Trophoblast cell (in vitro differentiated cells and primary cell): ENCODE data around the gene HEY2.

Experiments
- DNase-seq, 2 donors: peaks; one replicate each; pipeline ENCODE4 v3.0.0-alpha.2; 2016
- H2AFZ ChIP-seq: 2 replicates; pipeline ENCODE4 v1.6.1; 2013; ENCODE audit warnings: low read length, moderate library complexity, mild to moderate bottlenecking; ENCODE audit not compliant: insufficient read depth, poor library complexity
- H2AK5ac ChIP-seq: 2 replicates; pipeline ENCODE4 v1.6.1; 2013; ENCODE audit warnings: mild to moderate bottlenecking, low read length
- H2BK120ac ChIP-seq: 2 replicates; pipeline ENCODE4 v1.6.1; 2013; ENCODE audit warnings: low read length, mild to moderate bottlenecking, moderate library complexity; ENCODE audit not compliant: insufficient read depth, poor library complexity
- H2BK12ac ChIP-seq: 2 replicates; pipeline ENCODE4 v1.6.1; 2013; ENCODE audit warnings: mild to moderate bottlenecking, low read length, moderate library complexity
- H2BK5ac ChIP-seq: 2 replicates; pipeline ENCODE4 v1.6.1; 2013; ENCODE audit warnings: low read length, low read depth, moderate library complexity, mild to moderate bottlenecking; ENCODE audit not compliant: poor library complexity
- H3K14ac ChIP-seq: 2 replicates; pipeline ENCODE4 v1.6.1; 2013; ENCODE audit warnings: mild to moderate bottlenecking, low read length
- H3K18ac ChIP-seq: 2 replicates; pipeline ENCODE4 v1.6.1; 2013; ENCODE audit warnings: mild to moderate bottlenecking, low read length
- H3K23ac ChIP-seq: 2 replicates; pipeline ENCODE4 v1.6.1; 2013; ENCODE audit warnings: low read length
- H3K27ac ChIP-seq: 2 replicates; pipeline ENCODE4 v1.5.1; 2013; ENCODE audit warnings: low read depth, mild to moderate bottlenecking, inconsistent platforms, low read length, moderate library complexity
- H3K27me3 ChIP-seq: 2 replicates; pipeline ENCODE4 v1.6.1; 2013; ENCODE audit warnings: inconsistent platforms, mild to moderate bottlenecking, low read length, moderate library complexity; ENCODE audit not compliant: insufficient read depth
- H3K36me3 ChIP-seq, 2 experiments: 1 replicate in 1 of 2; 2 replicates in 1 of 2; pipeline ENCODE4 v1.6.1; 2013; ENCODE audit warnings: low read length in 2 of 2, mild to moderate bottlenecking in 2 of 2, moderate library complexity in 1 of 2; ENCODE audit not compliant: insufficient read depth in 2 of 2, control insufficient read depth in 1 of 2
- H3K4ac ChIP-seq: 2 replicates; pipeline ENCODE4 v1.6.1; 2013; ENCODE audit warnings: low read depth, mild to moderate bottlenecking, low read length, moderate library complexity
- H3K4me1 ChIP-seq, 2 experiments: 1 replicate in 1 of 2; 2 replicates in 1 of 2; pipeline ENCODE4 v1.6.1; 2013; ENCODE audit warnings: low read length in 2 of 2, mild to moderate bottlenecking in 2 of 2, moderate library complexity in 1 of 2; ENCODE audit not compliant: insufficient read depth in 2 of 2, control insufficient read depth in 1 of 2
- H3K4me2 ChIP-seq: 2 replicates; pipeline ENCODE4 v1.6.1; 2013; ENCODE audit warnings: inconsistent platforms, mild to moderate bottlenecking, low read length, moderate library complexity
- H3K4me3 ChIP-seq: 2 replicates; pipeline ENCODE4 v1.5.1; 2013; ENCODE audit warnings: mild to moderate bottlenecking, low read depth, low read length, inconsistent platforms
- H3K79me1 ChIP-seq: one replicate; pipeline ENCODE4 v1.6.1; 2013; ENCODE audit warnings: low read length
- H3K79me2 ChIP-seq: 2 replicates; pipeline ENCODE4 v1.6.1; 2013; ENCODE audit warnings: low read length, mild to moderate bottlenecking; ENCODE audit not compliant: control insufficient read depth, insufficient read depth, poor library complexity
- H3K9ac ChIP-seq: 2 replicates; pipeline ENCODE4 v1.6.1; 2013; ENCODE audit warnings: mild to moderate bottlenecking, low read length
- H3K9me3 ChIP-seq: 2 replicates; pipeline ENCODE4 v1.6.1; 2013; ENCODE audit warnings: low read depth, mild to moderate bottlenecking, control low read depth, inconsistent platforms, low read length; ENCODE audit not compliant: insufficient read depth
- H4K12ac ChIP-seq: 2 replicates; pipeline ENCODE4 v1.6.1; 2013; ENCODE audit warnings: low read depth, mild to moderate bottlenecking, low read length, moderate library complexity
- H4K8ac ChIP-seq: 2 replicates; pipeline ENCODE4 v1.6.1; 2013; ENCODE audit warnings: low read depth, mild to moderate bottlenecking, low read length, moderate library complexity
- H4K91ac ChIP-seq: one replicate; pipeline ENCODE4 v1.6.1; 2013; ENCODE audit warnings: low read depth, mild to moderate bottlenecking, low read length, moderate library complexity
- WGBS: extraction: QIAGEN DNeasy Blood & Tissue Kit; methylation state at CpG from one replicate; pipeline ENCODE4 v1.1.7; 2013; ENCODE audit warnings: missing lambda C conversion rate; ENCODE audit not compliant: insufficient read length, insufficient coverage; ENCODE audit errors: extremely low coverage; 5-methylcytosine and 5-hydroxymethylcytosine counted together

The HEY2 gene

DNA sequence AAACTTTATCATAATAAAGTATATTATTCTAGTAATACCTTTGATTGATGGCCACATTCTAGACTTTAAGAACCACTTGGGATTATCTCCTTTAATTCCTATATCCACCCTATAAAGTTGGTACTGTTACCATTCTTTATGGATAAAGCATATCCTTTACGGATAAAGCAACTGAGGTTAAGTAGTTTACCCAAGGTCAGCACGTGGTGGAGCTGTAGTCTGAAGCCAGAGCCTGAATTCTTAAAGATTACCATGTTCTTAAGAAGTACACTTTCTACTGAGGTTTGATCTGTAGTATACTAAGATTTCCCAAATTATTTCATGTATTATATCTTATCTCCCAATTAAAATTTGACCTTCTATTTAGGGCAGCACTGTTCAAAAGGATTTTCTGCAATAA, 38.4 kb downstream of the HEY2 start:
- Histone ChIP-seq H3K14ac (no peak overlapping the region), H2BK12ac (no peak overlapping the region), H2AK5ac (no peak overlapping the region), H4K12ac (no peak overlapping the region), H3K27ac (no peak overlapping the region), H4K8ac (no peak overlapping the region), H2BK120ac (no peak overlapping the region), H3K9me3 (peaks cover 1% of the 10 kb centered on the region), H3K79me2 (peaks cover 2% of the 10 kb centered on the region), H3K18ac (no peak overlapping the region), H3K9ac (no peak overlapping the region), H3K4me1 (peaks cover 5 to 6% of the 10 kb centered on the region in 2 experiments), H3K36me3 (no peaks in the 10 kb centered on the region), H2BK5ac (no peak overlapping the region), H3K4me2 (no peak overlapping the region), H3K27me3 (no peaks in the 10 kb centered on the region), H3K4ac (no peak overlapping the region), H3K4me3 (no peak overlapping the region), H3K23ac (no peak overlapping the region), H3K79me1 (peaks cover 15% of the 10 kb centered on the region), H2AFZ (no peak overlapping the region), H4K91ac (no peak overlapping the region)
- WGBS, result no CpG with 5 or more reads among the region's 2 CpGs
- DNase-seq, result peak in 1 of 2 donors; percentile 44

GRCh38 chr6:125789167-125789566, 39.7 kb downstream of the HEY2 start:
- H3K4me3 ChIP-seq, result no peak overlapping the region
- WGBS, result no CpG with 5 or more reads among the region's 1 CpG
- no peak overlapping the region for H4K91ac ChIP-seq
- DNase-seq, result no peak
- peaks cover 5 to 6% of the 10 kb centered on the region in 2 experiments for H3K4me1 ChIP-seq
- no peaks in the 10 kb centered on the region for H3K36me3 ChIP-seq
- no peaks in the 10 kb centered on the region for H3K27me3 ChIP-seq
- H3K4ac ChIP-seq, result no peak overlapping the region
- H2BK12ac ChIP-seq, result no peak overlapping the region
- H3K79me2 ChIP-seq, result peaks cover 2% of the 10 kb centered on the region
- H3K23ac ChIP-seq, result no peak overlapping the region
- no peak overlapping the region for H3K14ac ChIP-seq
- no peaks in the 10 kb centered on the region for H3K9me3 ChIP-seq
- no peak overlapping the region for H2AK5ac ChIP-seq
- no peak overlapping the region for H3K27ac ChIP-seq
- H3K9ac ChIP-seq, result no peak overlapping the region
- no peak overlapping the region for H4K8ac ChIP-seq
- H2BK120ac ChIP-seq, result no peak overlapping the region
- H2AFZ ChIP-seq, result no peak overlapping the region
- no peak overlapping the region for H3K4me2 ChIP-seq
- no peak overlapping the region for H4K12ac ChIP-seq
- H3K18ac ChIP-seq, result no peak overlapping the region
- no peak overlapping the region for H2BK5ac ChIP-seq
- H3K79me1 ChIP-seq, result peaks cover 15% of the 10 kb centered on the region

- H4K8ac ChIP-seq, result peak overlapping the region; percentile 99
- peak overlapping the region; percentile 60 for H3K4ac ChIP-seq
- peaks cover 2% of the 10 kb centered on the region for H3K79me2 ChIP-seq
- H3K4me1 ChIP-seq, result peaks cover 5 to 6% of the 10 kb centered on the region in 2 experiments
- H3K18ac ChIP-seq, result peak overlapping the region; percentile 94
- peak overlapping the region; percentile 99 for H3K4me3 ChIP-seq
- peak overlapping the region; percentile 91 for H2AFZ ChIP-seq
- peak overlapping the region; percentile 75 for H3K27ac ChIP-seq
- no peaks in the 10 kb centered on the region for H3K27me3 ChIP-seq
- H3K79me1 ChIP-seq, result peaks cover 15% of the 10 kb centered on the region
- H3K9ac ChIP-seq, result peak overlapping the region; percentile 93
- H2BK12ac ChIP-seq, result peak overlapping the region; percentile 19
- H3K36me3 ChIP-seq, result no peaks in the 10 kb centered on the region
- H3K23ac ChIP-seq, result no peak overlapping the region
- no CpG with 5 or more reads among the region's 19 CpGs for WGBS
- peak overlapping the region; percentile 91 for H4K12ac ChIP-seq
- peak overlapping the region; percentile 93 for H4K91ac ChIP-seq
- H3K14ac ChIP-seq, result peak overlapping the region; percentile 85
- peak overlapping the region; percentile 73 for H2BK5ac ChIP-seq
- peak overlapping the region; percentile 54 for H2AK5ac ChIP-seq
- H3K4me2 ChIP-seq, result peak overlapping the region; percentile 99
- DNase-seq, result peak in 1 of 2 donors; percentile 55
- peak overlapping the region; percentile 88 for H2BK120ac ChIP-seq
- no peaks in the 10 kb centered on the region for H3K9me3 ChIP-seq
Measured at GRCh38 chr6:125789576-125790357, 40.3 kb downstream of the HEY2 start.

DNA sequence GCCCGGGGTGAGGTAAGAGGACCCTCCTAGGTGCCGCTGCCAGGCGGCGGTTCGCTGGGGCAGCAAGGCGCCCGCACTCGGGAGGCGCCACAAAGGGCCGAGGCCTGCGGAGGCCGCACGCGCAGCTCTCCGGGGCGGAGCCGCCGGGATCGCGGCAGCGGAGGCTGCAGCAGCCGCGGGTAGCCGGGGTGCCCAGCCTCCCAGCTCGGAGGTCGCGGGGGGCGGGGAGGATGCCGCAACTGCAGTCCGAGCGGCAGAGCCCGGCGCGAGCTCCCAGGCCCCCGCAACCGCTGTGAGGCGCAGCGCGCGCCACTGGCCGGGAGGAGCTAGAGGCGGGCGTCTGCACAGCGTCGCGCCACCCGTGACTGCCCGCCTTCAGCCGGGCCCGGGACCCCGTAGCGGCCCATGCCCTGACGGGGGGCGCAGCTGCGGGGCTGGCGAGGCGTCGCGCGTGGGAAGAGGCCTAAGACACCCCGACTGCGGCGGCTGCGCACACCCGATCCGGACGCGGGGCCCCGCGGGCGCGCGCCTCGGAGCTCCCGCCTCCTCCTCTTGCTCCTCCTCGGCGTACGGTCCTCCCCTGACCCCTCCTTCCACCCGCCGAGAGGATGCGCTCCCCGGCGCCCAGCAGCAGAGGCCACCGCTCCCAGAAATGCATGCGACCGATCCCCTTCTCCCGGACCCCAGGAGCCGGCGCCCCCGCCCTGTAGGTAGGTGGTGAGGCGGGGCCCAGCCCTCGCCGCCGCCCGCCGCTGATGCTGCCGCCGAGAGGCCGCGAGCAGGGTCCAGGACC, 41.1 kb downstream of the HEY2 start, which contains the start of gene NCOA7:
NCOA7 (plus strand) TSS at position 603 of the 793 bp plus-strand sequence. CDS start 24,395 bp downstream, outside the sequence.
- Histone ChIP-seq H3K4me3 (peak within 1 kb of the TSS; percentile 99), H4K8ac (peak within 1 kb of the TSS; percentile 99), H3K79me1 (peaks cover 15% of the 10 kb centered on the region), H4K91ac (peak within 1 kb of the TSS; percentile 93), H2BK5ac (peak within 1 kb of the TSS; percentile 73), H3K4me1 (peaks cover 5 to 6% of the 10 kb centered on the region in 2 experiments), H3K23ac (no peak within 1 kb of the TSS), H3K36me3 (no peaks in the 10 kb centered on the region), H2AFZ (peak within 1 kb of the TSS; percentile 91), H3K18ac (peak within 1 kb of the TSS; percentile 94), H2AK5ac (peak within 1 kb of the TSS; percentile 54), H3K27me3 (no peaks in the 10 kb centered on the region), H3K14ac (peak within 1 kb of the TSS; percentile 85), H4K12ac (peak within 1 kb of the TSS; percentile 91), H3K27ac (peak within 1 kb of the TSS; percentile 75), H2BK120ac (peak within 1 kb of the TSS; percentile 88), H3K9ac (peak within 1 kb of the TSS; percentile 93), H2BK12ac (peak within 1 kb of the TSS; percentile 19), H3K4ac (peak within 1 kb of the TSS; percentile 60), H3K79me2 (peaks cover 2% of the 10 kb centered on the region), H3K9me3 (no peaks in the 10 kb centered on the region), H3K4me2 (peak within 1 kb of the TSS; percentile 99)
- DNase-seq, result peak; percentile 39 to 66
- no CpG with 5 or more reads among the region's 100 CpGs for WGBS
